HCEC 1CT (cell line): ENCODE data around the gene DNM1.
"Not testable (repeated sequence)": the region's sequence is repeated elsewhere in the genome, so short reads cannot be mapped to it uniquely, and the experiment has no call there.

ENCODE experiments used
- DNase-seq: peaks from one replicate; pipeline ENCODE4 v3.0.0-alpha.2; 2017

Gene DNM1

GRCh38 chr9:128178806-128179431 is 24.3 kb upstream of the DNM1 start:
- no peak for DNase-seq

GRCh38 chr9:128180001-128180400 is 23.2 kb upstream of the DNM1 start:
- DNase-seq = no peak

- DNase-seq = no peak
Observed at GRCh38 chr9:128180447-128180846, 22.7 kb upstream of the DNM1 start.

GRCh38 chr9:128181480-128181879 is 21.7 kb upstream of the DNM1 start:
- not testable (repeated sequence) for DNase-seq

- DNase-seq = no peak
Observed at GRCh38 chr9:128182893-128183588, 20.1 kb upstream of the DNM1 start.

GRCh38 chr9:128185979-128186965 is 16.9 kb upstream of the DNM1 start:
- no peak for DNase-seq

GRCh38 chr9:128187361-128187760 is 15.8 kb upstream of the DNM1 start:
- DNase-seq = no peak

- no peak for DNase-seq
Observed at GRCh38 chr9:128188209-128188608, 15.0 kb upstream of the DNM1 start.

- no peak for DNase-seq
Observed at GRCh38 chr9:128190013-128190412, 13.2 kb upstream of the DNM1 start.

GRCh38 chr9:128190516-128191405 is 12.4 kb upstream of the DNM1 start:
- DNase-seq = no peak

GRCh38 chr9:128191406-128192046 is 11.7 kb upstream of the DNM1 start, which contains the start of gene CIZ1:
CIZ1 (minus strand) TSS chr9:128191572; CDS start chr9:128190857, 715 bp downstream.
- DNase-seq = peak; percentile 71

- DNase-seq = peak; percentile 86
Observed at GRCh38 chr9:128192601-128193371, 10.4 kb upstream of the DNM1 start.

GRCh38 chr9:128193469-128194096 is 9.6 kb upstream of the DNM1 start:
- no peak for DNase-seq

GRCh38 chr9:128201441-128202369 is 1.5 kb upstream of the DNM1 start:
- DNase-seq = no peak

GRCh38 chr9:128202648-128203023 is 543 bp upstream of the DNM1 start:
- no peak for DNase-seq

GRCh38 chr9:128203707-128204551 is 750 bp downstream of the DNM1 start:
- no peak for DNase-seq

- DNase-seq = no peak
Observed at GRCh38 chr9:128204858-128205257, 1.7 kb downstream of the DNM1 start.

GRCh38 chr9:128205296-128205944 is 2.2 kb downstream of the DNM1 start:
- no peak for DNase-seq
